GM12891 (cell line): ENCODE results near the gene CORO1C.

Source experiments
- POLR2A ChIP-seq: IDR thresholded peaks from 2 replicates; pipeline ENCODE4 v1.6.1; 2011; ENCODE audit warnings: low read depth, low read length, control low read depth
- POLR2AphosphoS5 ChIP-seq: IDR thresholded peaks from 2 replicates; pipeline ENCODE4 v1.6.1; 2011; ENCODE audit warnings: low read depth, low read length, control low read depth
- POU2F2 ChIP-seq: IDR thresholded peaks from 2 replicates; pipeline ENCODE4 v1.6.1; 2011; ENCODE audit warnings: low read depth, mild to moderate bottlenecking, control low read depth, low read length, moderate library complexity
- TAF1 ChIP-seq: IDR thresholded peaks from 2 replicates; pipeline ENCODE4 v1.6.1; 2011; ENCODE audit warnings: low read depth, low read length, control low read depth

DNA sequence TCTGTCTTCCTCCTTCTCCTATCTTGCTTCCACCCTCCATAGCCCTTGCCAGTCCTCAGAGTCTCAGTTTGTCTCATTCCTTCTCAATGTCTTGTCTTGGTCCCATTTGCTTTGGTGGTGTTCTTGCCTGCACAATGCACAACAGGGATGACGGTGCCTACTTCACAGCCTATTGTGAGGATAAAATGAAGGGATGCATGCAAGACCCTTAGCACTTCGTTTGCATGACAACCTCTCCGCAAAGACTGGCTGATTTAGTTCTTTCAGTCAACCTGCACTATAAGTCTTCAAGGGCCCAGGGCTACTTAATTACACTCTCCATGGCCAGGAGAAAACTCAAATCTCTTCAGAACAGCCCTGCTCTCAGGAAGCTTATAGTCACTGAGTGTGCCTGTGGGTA is 106.1 kb downstream of the CORO1C start:
- no peak for TF ChIP-seq POLR2A
- TF ChIP-seq POU2F2 = no peak
- TF ChIP-seq POLR2AphosphoS5 = no peak
- no peak for TF ChIP-seq TAF1
